DMS53 (cell line): ENCODE measurements around the gene MMP23B.
A peak's percentile ranks its signal among the peaks of the same experiment; 100 is the strongest.

ENCODE experiments used
- DNase-seq: peaks from one replicate; lab custom pipeline; 2025; lab: John Stamatoyannopoulos, UW

The MMP23B gene

DNA sequence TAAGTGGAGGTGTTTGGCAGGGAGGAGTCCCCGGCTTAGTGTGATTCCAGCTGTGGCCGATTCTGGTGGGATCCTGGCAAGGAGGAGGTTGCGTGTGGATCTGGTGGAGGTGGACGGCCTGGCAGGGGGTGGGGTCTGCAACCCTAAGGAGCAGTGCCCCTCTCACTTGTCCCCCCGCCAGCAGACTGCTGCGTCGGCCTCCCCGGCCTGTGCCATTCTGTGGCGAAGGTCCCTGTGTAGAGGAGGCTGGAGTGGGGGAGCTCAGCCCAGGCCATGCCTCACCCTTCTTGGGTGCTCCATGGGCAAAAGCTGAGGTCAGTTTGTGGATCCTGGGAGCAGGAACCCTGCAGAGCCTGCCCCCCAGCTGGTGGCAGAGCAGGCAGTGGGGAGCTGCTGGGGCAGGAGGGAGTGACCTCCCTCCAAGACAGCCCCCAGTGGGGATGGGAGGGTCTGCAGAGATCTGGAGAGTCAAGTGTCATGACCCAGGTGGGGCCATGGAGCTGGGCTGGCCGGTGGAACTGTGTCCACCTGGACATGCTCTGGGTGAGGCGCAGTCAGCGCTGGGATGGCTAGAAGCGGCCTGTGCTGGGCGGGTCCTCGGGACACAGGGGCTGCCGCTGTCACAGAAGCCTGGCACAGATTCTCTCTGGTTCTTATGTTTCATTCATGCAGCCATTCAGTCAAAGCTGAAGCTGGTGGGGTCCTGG is 11.4 kb upstream of the MMP23B start:
- no peak for DNase-seq

DNA sequence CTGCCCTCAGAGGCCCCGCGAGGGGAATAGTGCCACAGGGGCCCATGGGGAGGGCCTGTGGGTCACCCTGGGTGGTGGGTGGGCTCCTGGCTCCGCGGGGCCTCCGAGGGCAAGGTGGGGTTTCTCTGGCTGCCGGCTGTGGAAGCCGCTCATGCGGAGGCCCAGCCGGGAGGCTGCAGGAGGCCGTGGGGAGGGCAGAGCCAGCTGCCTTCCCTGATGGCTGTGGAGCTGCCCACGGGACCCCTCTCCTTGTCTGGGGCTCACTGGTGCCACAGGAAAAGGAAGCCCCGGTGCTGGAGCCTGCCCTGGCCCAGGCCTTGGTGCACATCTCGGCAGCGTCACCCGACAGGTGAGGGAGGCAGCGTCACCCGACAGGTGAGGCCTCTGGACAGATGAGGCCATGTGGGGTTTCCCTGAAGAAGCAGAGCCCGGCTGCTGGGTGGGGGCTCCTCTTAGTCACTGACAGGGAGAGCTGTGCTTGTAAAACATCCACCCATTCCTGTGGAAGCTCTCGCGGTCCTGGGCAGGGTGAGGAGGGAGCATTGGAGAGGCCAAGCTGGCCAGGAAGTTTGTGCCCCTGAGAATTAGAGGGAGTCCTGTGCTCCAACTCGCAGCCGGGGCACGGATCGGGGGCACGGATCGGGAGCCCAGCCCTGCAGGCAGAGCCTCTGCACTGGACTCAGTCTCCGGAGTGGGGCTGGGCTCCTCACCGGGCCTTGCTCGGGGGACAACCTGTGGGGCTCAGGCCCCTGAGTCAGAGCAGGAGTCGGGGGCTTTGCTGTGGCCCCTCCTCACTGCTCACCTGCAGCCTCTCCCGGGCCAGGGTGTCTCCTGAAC is 10.6 kb upstream of the MMP23B start:
- no peak for DNase-seq

- DNase-seq, result no peak
These were observed 9.8 kb upstream of the MMP23B start for GRCh38 chr1:1622010-1622787.

- no peak for DNase-seq
These were observed 9.2 kb upstream of the MMP23B start for GRCh38 chr1:1622788-1623094.

DNA sequence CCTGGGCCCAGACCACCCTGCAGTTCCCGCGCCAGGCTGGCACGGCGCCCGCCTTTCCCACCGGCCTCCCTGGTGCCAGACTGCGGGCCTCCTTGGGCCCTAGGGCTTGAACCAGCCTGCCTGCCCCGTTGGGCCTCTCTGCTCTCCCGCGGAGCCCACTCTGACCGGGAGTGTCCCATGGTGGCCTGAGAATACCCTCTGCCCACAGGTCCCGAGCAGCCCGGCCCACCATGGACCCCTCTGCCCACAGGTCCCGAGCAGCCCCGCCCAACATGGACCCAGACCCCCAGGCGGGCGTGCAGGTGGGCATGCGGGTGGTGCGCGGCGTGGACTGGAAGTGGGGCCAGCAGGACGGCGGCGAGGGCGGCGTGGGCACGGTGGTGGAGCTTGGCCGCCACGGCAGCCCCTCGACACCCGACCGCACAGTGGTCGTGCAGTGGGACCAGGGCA is 8.8 kb upstream of the MMP23B start:
- DNase-seq, result no peak

GRCh38 chr1:1623631-1624442 is 8.1 kb upstream of the MMP23B start:
- no peak for DNase-seq

DNA sequence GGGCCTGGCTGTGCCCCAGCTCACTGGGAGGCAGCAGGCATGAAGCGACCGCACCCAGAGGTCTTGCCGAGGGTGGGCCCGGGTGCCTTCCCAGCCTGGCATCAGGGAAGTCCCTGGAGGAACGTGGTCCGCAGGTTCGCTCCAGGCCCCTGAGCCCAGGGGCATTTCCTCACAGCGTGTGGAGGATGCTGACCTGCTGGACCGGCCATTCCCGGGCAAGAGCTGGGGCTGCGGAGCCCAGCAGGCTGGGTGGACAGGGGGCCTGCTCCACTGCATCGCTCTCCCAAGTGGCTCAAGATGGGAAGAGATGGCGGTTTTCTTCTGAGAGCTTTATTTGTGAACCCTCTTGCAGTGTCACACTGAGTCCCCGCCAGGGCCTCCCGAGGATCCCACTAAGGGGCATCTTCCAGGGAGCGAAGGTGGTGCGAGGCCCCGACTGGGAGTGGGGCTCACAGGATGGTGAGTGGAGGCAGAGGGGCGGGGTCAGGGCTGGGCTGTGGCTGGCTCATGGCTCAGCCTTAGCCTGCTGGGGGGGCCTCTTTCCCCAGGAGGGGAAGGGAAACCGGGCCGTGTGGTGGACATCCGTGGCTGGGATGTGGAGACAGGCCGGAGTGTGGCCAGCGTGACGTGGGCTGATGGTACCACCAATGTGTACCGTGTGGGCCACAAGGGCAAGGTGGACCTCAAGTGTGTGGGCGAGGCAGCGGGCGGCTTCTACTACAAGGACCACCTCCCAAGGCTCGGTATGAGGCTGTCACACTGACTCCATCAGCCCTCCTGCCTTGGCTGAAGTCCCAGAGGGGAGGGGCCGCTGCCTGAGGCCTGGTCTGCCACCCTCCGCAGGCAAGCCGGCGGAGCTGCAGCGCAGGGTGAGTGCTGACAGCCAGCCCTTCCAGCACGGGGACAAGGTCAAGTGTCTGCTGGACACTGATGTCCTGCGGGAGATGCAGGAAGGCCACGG is 7.2 kb upstream of the MMP23B start:
- no peak for DNase-seq

GRCh38 chr1:1625404-1625775 is 6.6 kb upstream of the MMP23B start:
- DNase-seq, result no peak

- DNase-seq, result no peak
These were observed 6.2 kb upstream of the MMP23B start for GRCh38 chr1:1625824-1626206.

- DNase-seq, result no peak
These were observed 5.5 kb upstream of the MMP23B start for GRCh38 chr1:1626207-1627141.

- DNase-seq, result no peak
These were observed 4.6 kb upstream of the MMP23B start for GRCh38 chr1:1627261-1627828.

DNA sequence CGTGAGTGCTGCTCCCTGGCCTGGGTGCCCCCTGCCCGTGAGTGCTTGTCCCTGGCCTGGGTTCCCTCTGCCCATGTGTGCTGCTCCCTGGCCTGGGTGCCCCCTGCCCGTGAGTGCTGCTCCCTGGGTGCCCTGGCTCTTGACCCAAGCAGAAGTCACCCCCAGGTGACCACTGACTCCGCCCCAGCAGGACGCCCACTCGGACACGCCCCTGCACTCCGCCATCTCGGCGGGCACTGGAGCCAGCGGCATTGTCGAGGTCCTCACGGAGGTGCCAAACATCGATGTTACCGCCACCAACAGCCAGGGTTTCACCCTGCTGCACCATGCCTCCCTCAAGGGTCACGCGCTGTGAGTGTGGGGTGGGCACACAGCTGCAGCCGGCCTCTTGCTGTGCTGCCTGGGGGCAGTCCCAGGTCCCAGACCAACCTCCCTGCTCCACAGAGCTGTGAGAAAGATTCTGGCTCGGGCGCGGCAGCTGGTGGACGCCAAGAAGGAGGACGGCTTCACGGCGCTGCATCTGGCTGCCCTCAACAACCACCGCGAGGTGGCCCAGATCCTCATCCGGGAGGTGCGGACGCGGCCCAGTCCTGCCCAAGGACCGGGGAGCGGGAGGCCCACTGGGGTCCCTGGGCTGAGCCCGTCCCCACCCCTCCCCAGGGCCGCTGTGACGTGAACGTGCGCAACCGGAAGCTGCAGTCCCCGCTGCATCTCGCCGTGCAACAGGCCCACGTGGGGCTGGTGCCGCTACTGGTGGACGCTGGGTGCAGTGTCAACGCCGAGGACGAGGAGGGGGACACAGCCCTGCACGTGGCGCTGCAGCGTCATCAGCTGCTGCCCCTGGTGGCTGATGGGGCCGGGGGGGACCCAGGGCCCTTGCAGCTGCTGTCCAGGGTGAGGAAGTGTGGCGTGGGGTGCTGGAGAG is 3.9 kb upstream of the MMP23B start:
- no peak for DNase-seq

DNA sequence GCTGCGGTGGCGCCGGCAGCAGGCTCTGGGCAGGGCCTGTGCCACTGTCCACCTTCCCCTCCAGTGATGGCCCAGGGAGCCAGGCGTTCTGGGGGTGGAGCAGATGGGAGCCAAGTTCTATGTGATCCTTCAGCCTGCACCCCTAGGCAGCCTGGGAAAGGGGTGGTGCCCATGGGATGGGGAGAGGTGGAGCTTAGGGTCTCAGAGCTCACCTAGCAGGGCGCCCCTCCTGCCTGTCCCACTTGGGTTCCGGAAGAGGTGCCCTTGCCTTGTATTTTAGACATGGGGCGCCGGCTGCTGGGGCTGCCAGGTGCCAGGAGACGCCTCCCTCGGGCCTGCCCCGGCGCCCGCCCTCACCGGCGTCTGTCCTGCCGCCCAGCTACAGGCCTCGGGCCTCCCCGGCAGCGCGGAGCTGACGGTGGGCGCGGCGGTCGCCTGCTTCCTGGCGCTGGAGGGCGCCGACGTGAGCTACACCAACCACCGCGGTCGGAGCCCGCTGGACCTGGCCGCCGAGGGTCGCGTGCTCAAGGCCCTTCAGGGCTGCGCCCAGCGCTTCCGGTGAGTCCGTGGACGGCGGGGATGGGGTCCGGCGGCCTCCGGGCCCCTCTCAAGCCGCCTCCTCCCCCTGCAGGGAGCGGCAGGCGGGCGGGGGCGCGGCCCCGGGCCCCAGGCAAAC is 3.1 kb upstream of the MMP23B start:
- peak; percentile 33 for DNase-seq

DNA sequence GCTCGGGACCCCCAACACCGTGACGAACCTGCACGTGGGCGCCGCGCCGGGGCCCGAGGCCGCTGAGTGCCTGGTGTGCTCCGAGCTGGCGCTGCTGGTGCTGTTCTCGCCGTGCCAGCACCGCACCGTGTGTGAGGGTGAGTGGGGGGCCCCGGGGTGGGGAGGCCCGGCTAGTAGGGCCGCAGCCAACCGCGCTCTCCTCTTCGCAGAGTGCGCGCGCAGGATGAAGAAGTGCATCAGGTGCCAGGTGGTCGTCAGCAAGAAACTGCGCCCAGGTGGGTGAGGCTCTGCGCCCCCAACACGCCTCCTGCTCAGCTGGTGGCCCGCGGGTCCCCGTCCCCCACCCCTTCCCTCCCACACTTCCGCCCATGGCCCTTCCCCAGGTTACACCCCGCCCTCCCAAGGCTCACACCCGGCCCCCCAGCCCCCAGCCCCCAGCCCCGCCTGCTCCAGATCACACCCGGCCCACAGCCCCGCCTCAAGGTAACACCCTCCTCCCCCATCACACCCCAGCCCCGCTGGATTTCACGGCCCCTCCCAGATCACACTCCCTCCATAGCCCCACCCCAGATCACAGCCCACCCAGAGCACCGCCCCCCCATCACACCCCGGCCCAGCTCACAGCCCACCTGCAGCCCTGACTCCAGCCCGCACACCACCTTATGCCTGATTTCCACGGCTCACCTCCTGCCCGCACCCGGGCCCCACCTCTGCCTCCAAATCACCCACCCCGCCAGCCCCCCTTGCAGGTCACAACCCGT is 2.4 kb upstream of the MMP23B start:
- no peak for DNase-seq

GRCh38 chr1:1630191-1630964 is 1.6 kb upstream of the MMP23B start:
- no peak for DNase-seq
